Panc1 (cell line): ENCODE results near the gene NEURL1B.

ENCODE experiments used
- CTCF ChIP-seq: fragments of 450-650 bp; IDR thresholded peaks from 2 replicates; pipeline ENCODE4 v1.5.1; 2017; ENCODE audit warnings: mild to moderate bottlenecking
- REST ChIP-seq, 2 experiments: IDR thresholded peaks; 2 replicates each; pipeline ENCODE4 v1.6.1; 2011 to 2012; ENCODE audit warnings: low read depth in 2 of 2, control low read depth in 1 of 2, low read length in 1 of 2, mild to moderate bottlenecking in 1 of 2, moderate library complexity in 1 of 2; ENCODE audit not compliant: insufficient read depth in 1 of 2

- TF ChIP-seq CTCF (no peak), REST (IDR thresholded peaks at IDR 0.05; ENCODE audit: insufficient read depth in 1 of 2, low read depth in 2 of 2, low read length in 1 of 2) (no peak)
Measured at GRCh38 chr5:172712610-172713009, 71.5 kb downstream of the NEURL1B start.
